Heart left ventricle (tissue), 16 donors: Measurements from ENCODE around the gene HTRA1. TPM values are rescaled to one million over a fixed set of nuclear protein-coding genes. Genes with fewer than 3 reads are reported as not detected.

Experiments used
- ATAC-seq, 4 donors: fragments of 200-7000 bp; cut with Tn5 transposase; one replicate each; pipeline ENCODE4 v1.9.1; 2020 to 2022; ENCODE audit warnings: moderate library complexity in 4 of 4, mild to moderate bottlenecking in 3 of 4, moderate number of reproducible peaks in 1 of 4
- DNase-seq, 5 donors: peaks; one replicate each; pipeline ENCODE4 v3.0.0-alpha.2; 2020
- H3K27ac ChIP-seq, 12 donors: fragments of 200-600 bp; sonication (generic) in 4 of 12; one replicate each; pipeline versions ENCODE4 v1.5.0 to v1.8.0; 2016 to 2022; ENCODE audit warnings: mild to moderate bottlenecking in 2 of 12
- H3K27me3 ChIP-seq, 9 donors: fragments of 200-600 bp; sonication (generic) in 2 of 9; one replicate each; pipeline versions ENCODE4 v1.5.1 to v1.8.0; 2016 to 2022; ENCODE audit warnings: mild to moderate bottlenecking in 3 of 9
- H3K36me3 ChIP-seq, 9 donors: fragments of 200-600 bp; sonication (generic) in 2 of 9; one replicate each; pipeline versions ENCODE4 v1.5.0 to v1.8.0; 2018 to 2022; ENCODE audit warnings: mild to moderate bottlenecking in 2 of 9
- H3K4me1 ChIP-seq, 12 donors: fragments of 200-600 bp; sonication (generic) in 4 of 12; one replicate each; pipeline versions ENCODE4 v1.5.0 to v1.8.0; 2016 to 2022; ENCODE audit warnings: mild to moderate bottlenecking in 3 of 12
- H3K4me3 ChIP-seq, 12 donors: fragments of 200-600 bp; sonication (generic) in 4 of 12; one replicate each; pipeline versions ENCODE4 v1.5.0 to v1.8.0; 2017 to 2022; ENCODE audit warnings: mild to moderate bottlenecking in 9 of 12, moderate library complexity in 4 of 12
- H3K9me3 ChIP-seq, 12 donors: fragments of 200-600 bp; sonication (generic) in 4 of 12; one replicate each; pipeline versions ENCODE4 v1.5.0 to v1.8.0; 2016 to 2022; ENCODE audit warnings: mild to moderate bottlenecking in 1 of 12
- POLR2A ChIP-seq, 2 donors: fragments of 450-650 bp; IDR thresholded peaks; one replicate each; pipeline ENCODE4 v1.6.1; 2017; ENCODE audit warnings: antibody characterized with exemption in 2 of 2, mild to moderate bottlenecking in 2 of 2, moderate library complexity in 2 of 2
- WGBS, 4 donors: extraction: QIAGEN DNeasy Blood & Tissue Kit in 2 of 4; methylation state at CpG; one replicate each; pipeline versions ENCODE4 v1.1.5 to v1.1.7; 2013 to 2018; 5-methylcytosine and 5-hydroxymethylcytosine counted together
- intact Hi-C, 10 donors: fragments of 100-400 bp; cut with DNase I; formaldehyde crosslinking; loops; one replicate each; pipeline versions ENCODE4 v1.11.1 to v1.14.2; 2022
- polyA plus RNA-seq, 2 donors: library from polyadenylated mRNA; stranded (reverse); fragments of 200-250 nt; gene quantifications; one replicate each; pipeline ENCODE4 v1.2.3, GENCODE V29; 2013
- total RNA-seq, 9 donors: library from RNA; depleted of rRNA in 2 of 9; stranded (reverse); fragments of >200 nt in 2 of 9; fragmentation: NEBNext Ultra II Directional in 3 of 9; extraction: Animal tissue kit (Norgen Biotek cat#: 25700) in 3 of 9; gene quantifications; one replicate each; pipeline versions ENCODE4 v1.1.0 to v1.2.4, GENCODE V29; 2016 to 2023
- TF ChIP-seq, protein P1 (sequence below), 12 donors: fragments of 200-600 bp; sonication (generic) in 4 of 12; IDR thresholded peaks; one replicate each; pipeline versions ENCODE4 v1.5.0 to v1.8.0; 2018 to 2022; ENCODE audit warnings: antibody characterized with exemption in 12 of 12, mild to moderate bottlenecking in 5 of 12
- donor health status: ischemic (EF 13 %, LVEDD 7.1; RV severe dilation, severe dysfunction).
- donor health status: healthy with polysubstance abuse.
- donor health status: DM: no; HTN: yes; CAD: no.
- donor health status: DM: no; HTN: no; CAD: no.
- donor health status: ischemic (EF 25% LVEDD 6.9; RV normal size, moderate dysfunction).
- donor health status: ischemic (EF 25% LVEDD 5.7; RV mildly dilated, moderate dysfunction).
- donor health status: healthy.
- donor health status: DM: yes; HTN: yes; CAD: no.
- donor health status: ischemic (EF 35%, LVEDD 5.7; RV mildly dilated, moderate dysfunction).
- donor health status: nonischemic (EF 11% LVEDD 7.7; RV severe dilation, severe dysfunction).
- donor health status: DM: yes; HTN: yes; CAD: no.
- donor health status: PGD.
- donor health status: ischemic (EF 29% LVEDD 5.4; RV normal size, mild dysfunction).
- donor health status: nonischemic (EF 23%, LVEDD 6.1; RV moderate dilation, normal function).

The HTRA1 gene
- total and polyA plus RNA-seq, 11 donors = 30.5 to 153 (median 54.5) TPM

DNA sequence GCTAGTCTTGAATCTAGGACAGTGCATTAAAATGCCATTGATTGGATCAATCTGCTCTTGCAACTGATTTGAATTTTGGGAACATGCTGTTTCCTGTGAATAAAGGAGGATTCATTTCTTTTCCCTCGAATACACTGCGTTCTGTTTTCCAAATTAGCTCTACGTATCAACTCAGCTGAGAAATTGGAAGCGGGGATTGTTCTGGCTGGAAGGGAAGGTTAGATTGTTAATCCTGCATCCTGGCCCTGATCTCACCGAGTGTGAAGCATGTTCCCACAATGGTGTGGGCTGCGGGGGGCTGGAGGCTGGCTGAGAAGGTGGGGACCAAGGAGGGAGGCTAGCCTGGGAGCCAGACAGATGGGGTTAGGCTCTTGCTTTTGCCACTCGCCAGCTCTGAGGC is 17.6 kb downstream of the HTRA1 start:
- ATAC-seq = no peak
- DNase-seq = peak in 1 of 5 donors; percentile 17
- intact Hi-C loops = no loop called here
- H3K4me1 ChIP-seq = peaks cover 3 to 29% (median 25%) of the 10 kb centered on the region in 12 donors
- no peaks in the 10 kb centered on the region for H3K27me3 ChIP-seq
- H3K4me3 ChIP-seq = no peak overlapping the region
- peaks cover 0 to 3% (median 0%) of the 10 kb centered on the region in 9 donors for H3K36me3 ChIP-seq
- 78 to 88% (median 83%) methylated on average over 7 of the region's 7 CpGs for WGBS, 4 donors
- H3K27ac ChIP-seq = no peak overlapping the region
- no peaks in the 10 kb centered on the region for H3K9me3 ChIP-seq
- TF ChIP-seq, protein P1, sequence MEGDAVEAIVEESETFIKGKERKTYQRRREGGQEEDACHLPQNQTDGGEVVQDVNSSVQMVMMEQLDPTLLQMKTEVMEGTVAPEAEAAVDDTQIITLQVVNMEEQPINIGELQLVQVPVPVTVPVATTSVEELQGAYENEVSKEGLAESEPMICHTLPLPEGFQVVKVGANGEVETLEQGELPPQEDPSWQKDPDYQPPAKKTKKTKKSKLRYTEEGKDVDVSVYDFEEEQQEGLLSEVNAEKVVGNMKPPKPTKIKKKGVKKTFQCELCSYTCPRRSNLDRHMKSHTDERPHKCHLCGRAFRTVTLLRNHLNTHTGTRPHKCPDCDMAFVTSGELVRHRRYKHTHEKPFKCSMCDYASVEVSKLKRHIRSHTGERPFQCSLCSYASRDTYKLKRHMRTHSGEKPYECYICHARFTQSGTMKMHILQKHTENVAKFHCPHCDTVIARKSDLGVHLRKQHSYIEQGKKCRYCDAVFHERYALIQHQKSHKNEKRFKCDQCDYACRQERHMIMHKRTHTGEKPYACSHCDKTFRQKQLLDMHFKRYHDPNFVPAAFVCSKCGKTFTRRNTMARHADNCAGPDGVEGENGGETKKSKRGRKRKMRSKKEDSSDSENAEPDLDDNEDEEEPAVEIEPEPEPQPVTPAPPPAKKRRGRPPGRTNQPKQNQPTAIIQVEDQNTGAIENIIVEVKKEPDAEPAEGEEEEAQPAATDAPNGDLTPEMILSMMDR (IDR thresholded peaks at IDR 0.05) = no peak
- TF ChIP-seq POLR2A (IDR thresholded peaks at IDR 0.05) = no peak

GRCh38 chr10:122480146-122480833 is 18.9 kb downstream of the HTRA1 start:
- ATAC-seq = no peak
- intact Hi-C loops = no loop called here
- no peak for TF ChIP-seq POLR2A (IDR thresholded peaks at IDR 0.05)
- TF ChIP-seq, protein P1 (IDR thresholded peaks at IDR 0.05) = no peak
- WGBS, 4 donors = 93 to 98% (median 94%) methylated on average over 10 of the region's 10 CpGs
- Histone ChIP-seq H3K9me3 (no peaks in the 10 kb centered on the region), H3K4me3 (no peak overlapping the region), H3K4me1 (peaks cover 0 to 23% (median 13%) of the 10 kb centered on the region in 12 donors), H3K27me3 (no peaks in the 10 kb centered on the region), H3K27ac (no peak overlapping the region), H3K36me3 (peaks cover 0 to 3% (median 0%) of the 10 kb centered on the region in 9 donors)
- DNase-seq = no peak

DNA sequence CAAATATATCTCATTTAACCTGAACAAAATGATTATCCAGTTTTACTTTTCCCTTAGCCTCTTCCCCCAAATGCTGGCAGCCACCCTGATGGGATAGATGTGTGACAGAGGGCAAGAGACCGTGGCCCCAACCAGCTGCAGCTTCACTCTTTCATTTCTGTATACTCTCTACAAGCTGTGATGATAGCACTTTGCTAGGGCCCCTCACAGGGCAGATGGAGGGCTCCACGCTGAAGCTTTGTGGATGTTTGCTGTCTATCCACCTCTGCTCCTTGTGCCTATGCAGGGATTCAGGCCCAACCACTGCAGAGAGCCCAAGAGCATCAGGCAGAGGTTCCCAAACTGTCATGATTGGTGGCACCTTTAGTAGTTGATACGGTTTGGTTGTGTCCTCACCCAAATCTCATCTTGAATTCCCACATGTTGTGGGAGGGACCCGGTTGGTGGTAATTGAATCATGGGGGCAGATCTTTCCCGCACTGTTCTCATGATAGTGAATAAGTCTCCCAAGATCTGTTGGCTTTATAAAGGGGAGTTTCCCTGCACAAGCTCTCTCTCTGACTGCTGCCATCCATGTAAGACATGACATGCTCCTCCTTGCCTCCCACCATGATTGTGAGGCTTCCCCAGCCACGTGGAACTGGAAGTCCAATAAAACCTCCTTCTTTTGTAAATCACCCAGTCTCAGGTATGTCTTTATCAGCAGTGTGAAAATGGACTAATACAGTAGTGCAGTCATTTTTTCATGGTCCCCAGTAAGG is 20.1 kb downstream of the HTRA1 start:
- Histone ChIP-seq H3K4me1 (peaks cover 0 to 23% (median 14%) of the 10 kb centered on the region in 12 donors), H3K27ac (no peak overlapping the region), H3K9me3 (no peaks in the 10 kb centered on the region), H3K36me3 (peaks cover 0 to 3% (median 0%) of the 10 kb centered on the region in 9 donors), H3K4me3 (no peak overlapping the region), H3K27me3 (no peaks in the 10 kb centered on the region)
- ATAC-seq (no peak), DNase-seq (no peak)
- WGBS, 4 donors = 95 to 96% (median 95%) methylated on average over 6 of the region's 6 CpGs
- intact Hi-C loops = no loop called here
- TF ChIP-seq, protein P1 (IDR thresholded peaks at IDR 0.05) = no peak
- TF ChIP-seq POLR2A (IDR thresholded peaks at IDR 0.05) = no peak
